Astrocyte of the cerebellum (primary cell): ENCODE results near the gene CMTR2.
"Not testable (repeated sequence)": the region's sequence is repeated elsewhere in the genome, so short reads cannot be mapped to it uniquely, and the experiment has no call there.

Experiments used
- DNase-seq: peaks from one replicate; pipeline ENCODE4 v3.0.0-alpha.2; 2011; ENCODE audit warnings: low read depth
- H3K4me3 ChIP-seq: 2 replicates; pipeline ENCODE4 v1.5.1; 2011; ENCODE audit warnings: mild to moderate bottlenecking, low read depth, low read length, moderate library complexity
- CTCF ChIP-seq: IDR thresholded peaks from 2 replicates; pipeline ENCODE4 v1.5.1; 2012; ENCODE audit warnings: low read length, low read depth, moderate library complexity, mild to moderate bottlenecking; ENCODE audit errors: missing control alignments
- in situ Hi-C: cut with HindIII; loops from 2 replicates; pipeline ENCODE4 v1.10.0; 2017; ENCODE audit warnings: low sequenced_read_pairs

CMTR2 gene

GRCh38 chr16:71295950-71296349, 6.7 kb upstream of the CMTR2 start:
- in situ Hi-C loops, result no loop called here
- DNase-seq, result no peak
- H3K4me3 ChIP-seq, result no peak overlapping the region
- TF ChIP-seq CTCF, result no peak

GRCh38 chr16:71293919-71294318, 4.7 kb upstream of the CMTR2 start:
- DNase-seq, result no peak
- TF ChIP-seq CTCF, result no peak
- in situ Hi-C loops, result no loop called here
- no peak overlapping the region for H3K4me3 ChIP-seq

GRCh38 chr16:71292095-71292494, 2.9 kb upstream of the CMTR2 start:
- in situ Hi-C loops, DNase-seq, H3K4me3 ChIP-seq: not testable (repeated sequence)

GRCh38 chr16:71289732-71290062, 495 bp upstream of the CMTR2 start:
- in situ Hi-C loops, result no loop called here
- H3K4me3 ChIP-seq, result peak overlapping the region; percentile 81
- no peak for DNase-seq
- no peak for TF ChIP-seq CTCF

GRCh38 chr16:71288570-71288889, 672 bp downstream of the CMTR2 start:
- TF ChIP-seq CTCF, result no peak
- peak overlapping the region; percentile 81 for H3K4me3 ChIP-seq
- in situ Hi-C loops, result no loop called here
- DNase-seq, result no peak

- no peak for DNase-seq
- TF ChIP-seq CTCF, result no peak
- in situ Hi-C loops, result no loop called here
- peak overlapping the region; percentile 81 for H3K4me3 ChIP-seq
Measured at GRCh38 chr16:71287911-71288310, 1.3 kb downstream of the CMTR2 start.

GRCh38 chr16:71287454-71287853, 1.7 kb downstream of the CMTR2 start:
- in situ Hi-C loops, result no loop called here
- no peak overlapping the region for H3K4me3 ChIP-seq
- TF ChIP-seq CTCF, result no peak

More at GRCh38 chr16:71287454-71287853, 1.7 kb downstream of the CMTR2 start:
- no peak for DNase-seq
